Measurements from ENCODE around the gene SUPT5H.
"Not testable (repeated sequence)": the region's sequence is repeated elsewhere in the genome, so short reads cannot be mapped to it uniquely, and the experiment has no call there.

Gene SUPT5H

DNA sequence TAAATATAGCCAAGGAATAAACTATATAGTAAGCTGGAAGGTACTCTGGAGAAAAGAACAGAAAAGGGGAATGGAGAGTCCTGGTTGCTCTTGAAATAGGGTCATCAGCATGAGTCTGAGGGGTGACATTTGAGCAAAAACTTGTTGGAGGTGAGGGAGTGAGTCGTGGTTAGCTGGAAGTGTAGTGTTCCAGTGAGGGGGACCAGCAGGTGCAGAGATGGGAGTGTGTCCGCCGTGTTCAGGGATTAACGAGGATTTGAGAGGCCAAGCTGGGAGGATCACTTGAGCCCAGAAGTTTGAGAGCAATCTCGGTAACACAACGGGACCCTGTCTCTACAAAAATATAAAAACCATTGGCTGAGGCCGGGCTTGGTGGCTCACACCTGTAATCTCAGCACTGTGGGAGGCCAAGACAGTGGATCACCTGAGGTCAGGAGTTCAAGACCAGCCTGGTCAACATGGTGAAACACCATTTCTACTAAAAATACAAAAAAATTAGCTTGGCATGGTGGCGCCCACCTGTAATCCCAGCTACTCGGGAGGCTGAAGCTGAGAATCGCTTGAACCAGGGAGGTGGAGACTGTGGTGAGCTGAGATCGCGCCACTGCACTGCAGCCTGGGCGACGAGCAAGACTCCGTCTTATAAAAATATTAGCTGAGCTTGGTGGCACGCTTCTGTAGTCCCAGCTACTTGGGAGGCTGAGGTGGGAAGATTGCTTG is 1.1 kb downstream of the SUPT5H start:
- Histone ChIP-seq H3K27ac (peak overlapping the region in 17 of 21 experiments; percentile 74 to 97 (median 92)), H3K4me3 (peak overlapping the region; percentile 64 to 98 (median 85))

DNA sequence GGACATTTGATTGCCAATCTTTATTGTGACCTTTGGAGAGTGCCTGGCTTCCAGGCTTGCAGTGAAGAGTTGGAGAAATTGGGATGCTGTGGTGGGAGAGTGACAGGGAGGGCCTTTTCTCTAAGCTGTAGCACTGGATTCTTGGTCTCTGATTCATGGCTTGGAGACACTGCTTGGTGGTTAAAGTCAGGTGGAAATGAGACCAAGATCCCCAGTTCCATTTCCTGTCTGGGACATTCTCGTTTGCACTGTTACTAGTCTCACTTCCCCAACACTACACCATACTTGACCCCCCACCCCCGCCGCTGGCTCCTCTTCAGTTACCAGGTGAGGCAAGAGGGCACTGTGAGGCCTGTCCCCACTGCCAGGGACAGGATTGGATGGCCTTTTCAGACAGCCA is 2.9 kb downstream of the SUPT5H start:
- Histone ChIP-seq H3K27ac (peak overlapping the region in 2 of 21 experiments; percentile 21 to 57), H3K4me3 (no peak overlapping the region)

DNA sequence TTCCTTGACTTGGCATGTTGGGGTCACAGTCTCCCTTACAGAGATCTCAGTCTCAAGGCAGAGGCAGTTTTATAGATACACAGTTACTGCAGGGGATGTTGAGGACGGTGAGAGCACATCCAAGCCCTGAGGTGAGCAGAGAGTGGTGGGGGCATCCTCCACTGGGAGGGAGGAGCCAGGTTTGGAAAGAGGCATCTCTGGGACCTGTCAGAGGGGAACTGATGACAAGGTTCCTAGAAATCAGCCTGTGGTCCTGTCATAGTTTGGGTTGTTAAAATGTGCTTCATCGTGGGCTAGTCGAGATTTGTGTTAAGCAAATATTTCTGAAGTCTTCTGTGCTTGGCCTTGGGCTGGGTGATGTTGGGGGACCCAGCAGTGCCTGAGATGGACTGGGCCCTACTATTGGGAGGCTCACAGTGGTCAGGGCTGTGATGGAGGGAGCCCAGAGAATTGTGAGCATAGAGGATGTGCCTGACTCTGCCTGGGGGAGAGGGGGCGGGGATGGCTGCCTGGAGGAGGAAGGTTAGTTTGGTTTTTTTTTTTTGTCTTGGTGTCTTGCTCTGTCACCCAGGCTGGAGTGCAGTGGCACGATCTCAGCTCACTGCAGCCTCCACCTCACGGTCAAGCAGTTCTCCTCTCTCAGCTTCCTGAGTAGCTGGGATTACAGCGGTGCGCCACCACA is 3.9 kb downstream of the SUPT5H start:
- H3K27ac ChIP-seq, result no peak overlapping the region
- H3K4me3 ChIP-seq, result no peak overlapping the region

DNA sequence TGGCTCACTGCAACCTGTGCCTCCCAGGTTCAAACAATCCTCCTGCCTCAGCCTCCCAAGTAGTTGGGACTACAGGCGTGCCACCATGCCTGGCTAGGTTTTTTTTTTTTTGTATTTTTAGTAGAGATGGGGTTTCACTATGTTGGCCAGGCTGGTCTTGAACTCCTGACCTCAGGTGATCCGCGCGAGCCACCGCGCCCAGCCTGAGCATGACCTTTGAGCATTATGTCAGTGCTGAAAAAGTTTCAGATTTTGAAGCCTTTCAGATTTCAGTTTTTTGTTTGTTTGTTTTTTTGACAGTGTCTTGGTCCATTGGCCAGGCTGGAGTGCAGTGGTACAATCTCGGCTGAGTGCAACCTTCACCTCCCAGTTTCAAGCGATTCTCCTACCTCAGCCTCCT is 5.9 kb downstream of the SUPT5H start:
- H3K27ac ChIP-seq, H3K4me3 ChIP-seq: not testable (repeated sequence)

DNA sequence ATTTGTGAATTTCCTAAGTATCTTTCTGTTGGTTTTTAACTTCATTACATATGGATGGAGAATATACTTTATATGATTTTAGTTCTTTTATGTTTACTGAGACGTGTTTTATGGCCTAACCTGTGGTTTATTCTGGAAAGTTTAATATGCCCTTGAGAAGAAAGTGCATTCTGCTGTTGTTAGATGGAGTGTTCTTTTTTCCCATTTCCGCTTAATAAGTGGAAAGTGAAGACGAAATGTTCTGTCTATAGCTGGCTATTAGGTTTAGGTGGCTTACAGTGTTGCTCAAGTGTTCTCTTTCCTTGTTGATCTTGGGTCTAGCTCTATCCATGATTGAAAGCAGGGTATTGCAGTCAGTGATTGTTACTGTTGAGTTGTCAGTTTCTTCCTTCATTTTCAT is 18.0 kb downstream of the SUPT5H start:
- H3K4me3 ChIP-seq, result no peak overlapping the region
- no peak overlapping the region for H3K27ac ChIP-seq

DNA sequence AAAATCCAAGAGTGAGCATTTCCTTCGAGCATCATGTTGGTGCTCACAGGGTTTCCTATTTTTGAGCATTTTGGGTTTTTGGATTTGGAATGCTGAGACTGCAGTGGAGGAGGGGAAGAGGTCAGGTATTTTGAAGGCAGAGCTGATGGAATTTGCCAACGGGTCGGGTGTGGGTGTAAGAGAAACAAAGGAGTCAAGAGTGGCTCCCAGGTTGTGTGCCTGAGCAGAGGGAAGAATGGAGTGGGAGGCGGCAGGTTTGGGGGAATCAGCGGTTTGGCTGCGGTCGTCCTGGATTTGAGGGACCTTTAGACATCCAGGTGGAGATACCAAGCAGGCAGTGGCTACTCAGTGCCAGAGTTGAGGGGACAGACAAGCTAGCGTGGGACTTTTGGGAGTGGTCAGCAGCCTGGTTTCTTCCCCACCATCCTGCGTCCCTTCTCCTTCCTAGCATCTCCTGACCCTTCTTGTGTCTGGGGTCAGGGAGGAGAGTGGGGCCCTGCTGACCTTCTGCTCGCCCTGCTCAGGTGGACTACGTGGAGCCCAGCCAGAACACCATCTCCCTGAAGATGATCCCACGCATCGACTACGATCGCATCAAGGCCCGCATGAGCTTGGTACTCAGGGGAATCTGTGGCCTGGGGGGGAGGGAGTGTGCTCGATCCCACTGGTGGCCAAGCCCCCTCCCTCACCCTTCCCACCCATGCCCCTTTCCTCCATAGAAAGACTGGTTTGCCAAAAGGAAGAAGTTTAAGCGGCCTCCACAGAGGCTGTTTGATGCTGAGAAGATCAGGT is 20.8 kb downstream of the SUPT5H start:
- Histone ChIP-seq H3K4me3 (no peak overlapping the region), H3K27ac (no peak overlapping the region)

DNA sequence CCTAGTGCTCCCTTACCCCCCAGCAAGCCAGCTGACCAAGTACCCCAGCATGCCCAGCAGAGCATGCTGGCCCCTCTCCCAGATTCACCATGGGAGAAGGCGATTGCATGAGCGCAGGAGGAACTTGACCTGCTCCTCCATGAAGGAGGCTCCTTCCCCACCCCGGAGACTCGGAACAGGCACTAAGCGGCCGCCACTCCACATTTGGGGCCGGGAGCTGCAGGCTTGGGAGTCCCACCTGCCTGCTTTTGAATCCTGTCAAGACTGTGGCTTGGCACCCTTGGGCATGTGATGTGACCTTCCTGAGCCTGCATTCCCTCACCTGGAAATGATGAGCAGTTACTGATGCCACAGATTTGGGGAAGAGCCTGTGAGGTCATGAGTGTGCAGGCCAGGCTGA is 22.6 kb downstream of the SUPT5H start:
- H3K27ac ChIP-seq, result no peak overlapping the region

DNA sequence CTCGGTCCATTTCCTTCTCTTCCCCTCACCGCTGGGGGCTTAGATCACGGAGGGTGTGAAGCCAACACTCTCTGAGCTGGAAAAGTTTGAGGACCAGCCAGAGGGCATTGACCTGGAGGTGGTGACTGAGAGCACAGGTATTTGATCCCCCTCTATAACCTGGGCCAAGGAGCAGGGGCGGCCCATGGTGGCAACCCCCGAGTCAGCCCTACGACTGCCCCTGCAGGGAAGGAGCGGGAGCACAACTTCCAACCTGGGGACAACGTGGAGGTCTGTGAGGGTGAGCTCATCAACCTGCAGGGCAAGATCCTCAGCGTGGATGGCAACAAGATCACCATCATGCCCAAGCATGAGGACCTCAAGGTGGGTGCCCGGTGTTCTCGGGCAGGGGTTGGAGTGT is 23.7 kb downstream of the SUPT5H start:
- Histone ChIP-seq H3K4me3 (no peak overlapping the region), H3K27ac (no peak overlapping the region)

More for the DNA sequence above, 22.6 kb downstream of the SUPT5H start:
- no peak overlapping the region for H3K4me3 ChIP-seq

DNA sequence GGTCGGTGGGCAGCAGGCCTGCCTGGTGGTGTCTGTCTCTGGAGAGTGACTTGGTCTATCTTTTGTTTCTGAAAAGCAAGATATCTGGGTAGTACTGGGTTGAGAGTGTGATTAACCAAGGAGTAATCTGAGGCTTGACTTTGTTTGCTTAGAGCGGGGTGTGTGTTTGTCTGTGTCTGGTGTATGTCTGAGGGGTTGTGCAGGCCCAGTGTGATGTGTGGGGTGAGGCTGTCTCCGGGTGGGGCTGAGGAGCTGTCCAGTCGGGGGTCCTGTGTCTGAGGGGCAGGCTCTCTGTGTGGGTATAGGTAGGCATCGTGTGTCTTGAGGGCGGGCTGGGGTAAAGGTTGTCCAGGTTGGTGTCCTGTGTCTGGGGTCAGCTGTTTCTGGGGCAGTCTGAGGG is 24.2 kb downstream of the SUPT5H start:
- no peak overlapping the region for H3K4me3 ChIP-seq
- H3K27ac ChIP-seq, result no peak overlapping the region

DNA sequence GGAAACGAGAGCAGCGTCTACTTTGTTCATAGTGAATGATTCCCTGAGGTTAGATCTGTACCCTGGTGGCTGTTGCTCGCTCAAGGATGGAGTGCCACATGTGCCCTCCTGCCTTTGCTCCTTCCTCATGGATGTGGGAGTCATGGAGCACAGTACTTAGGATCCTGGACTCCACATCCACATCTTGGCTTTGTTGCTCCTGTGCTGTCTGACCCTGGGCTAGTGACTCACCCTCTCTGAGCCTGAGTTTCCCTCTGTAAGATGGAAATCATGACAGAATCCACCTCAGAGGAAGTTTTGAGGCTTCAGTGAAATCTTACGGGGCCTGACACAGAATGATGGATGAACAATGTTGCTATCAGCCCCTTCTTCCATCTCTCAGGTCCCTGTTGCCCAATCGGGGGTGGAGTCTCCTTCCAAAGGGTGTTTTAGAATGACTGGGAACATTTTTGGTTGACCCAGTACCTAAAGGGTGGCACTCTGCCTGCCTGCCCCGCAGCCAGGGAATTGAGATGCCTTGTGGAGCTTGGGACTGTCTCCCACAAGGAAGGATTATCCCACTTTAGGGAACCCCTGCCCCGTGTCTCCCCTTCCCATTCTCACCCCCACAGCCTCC is 25.4 kb downstream of the SUPT5H start:
- no peak overlapping the region for H3K4me3 ChIP-seq
- no peak overlapping the region for H3K27ac ChIP-seq

DNA sequence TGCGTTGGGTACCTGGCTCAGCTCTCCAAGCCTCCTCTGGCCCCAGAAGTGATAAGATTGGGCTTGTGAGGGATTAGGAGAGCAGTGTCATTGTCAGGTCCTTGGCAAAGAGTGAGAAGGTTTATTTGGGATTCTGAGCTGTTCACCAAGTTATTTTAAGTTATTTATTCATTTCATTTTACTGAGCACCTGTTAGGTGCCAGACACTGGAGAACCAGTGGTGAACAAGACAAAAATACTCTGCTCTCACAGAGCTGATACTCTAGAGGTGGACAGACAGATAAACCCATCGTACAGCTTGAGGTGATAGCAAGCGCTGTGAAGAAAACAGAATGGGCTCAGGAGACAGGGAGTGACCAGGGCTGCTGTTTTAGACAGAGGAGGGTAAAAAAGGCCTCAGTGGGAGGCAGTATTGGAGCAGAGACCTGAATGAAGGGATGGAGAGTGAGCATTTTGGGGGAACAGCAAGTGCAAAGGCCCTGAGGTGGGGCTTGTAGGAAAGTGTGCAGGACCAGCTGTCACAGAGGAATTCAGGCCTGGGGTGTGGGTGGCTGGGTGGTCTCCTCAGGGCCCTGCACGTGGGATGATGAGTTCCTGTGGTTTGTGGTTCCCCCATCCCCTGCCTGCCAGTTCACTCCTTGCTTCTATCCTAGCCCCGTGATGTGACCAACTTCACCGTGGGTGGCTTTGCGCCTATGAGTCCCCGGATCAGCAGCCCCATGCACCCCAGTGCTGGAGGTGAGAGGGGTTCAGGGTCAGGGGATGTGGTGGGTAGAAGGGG is 26.6 kb downstream of the SUPT5H start:
- Histone ChIP-seq H3K4me3 (no peak overlapping the region), H3K27ac (no peak overlapping the region)

DNA sequence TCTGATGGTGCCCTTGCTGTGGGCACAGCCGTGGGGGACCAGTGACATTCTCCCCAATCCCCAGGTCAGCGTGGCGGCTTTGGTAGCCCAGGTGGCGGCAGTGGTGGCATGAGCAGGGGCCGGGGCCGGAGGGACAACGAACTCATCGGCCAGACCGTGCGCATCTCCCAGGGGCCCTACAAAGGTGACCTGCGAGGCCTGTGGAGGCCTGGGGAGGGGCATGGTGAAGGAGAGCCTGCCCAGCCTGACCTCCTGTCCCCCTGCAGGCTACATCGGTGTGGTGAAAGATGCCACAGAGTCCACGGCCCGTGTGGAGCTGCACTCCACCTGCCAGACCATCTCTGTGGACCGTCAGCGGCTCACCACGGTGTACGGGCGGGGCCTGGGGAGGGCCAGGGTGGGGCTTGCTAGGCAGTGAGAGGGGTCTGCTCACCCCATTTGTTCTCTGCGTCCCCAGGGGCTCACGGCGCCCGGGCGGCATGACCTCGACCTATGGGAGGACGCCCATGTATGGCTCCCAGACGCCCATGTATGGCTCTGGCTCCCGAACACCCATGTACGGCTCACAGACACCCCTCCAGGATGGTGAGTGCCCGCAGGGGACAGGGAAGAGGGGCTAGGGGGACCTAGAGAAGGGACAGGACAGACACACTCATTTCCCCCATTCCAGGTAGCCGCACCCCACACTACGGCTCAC is 27.5 kb downstream of the SUPT5H start:
- H3K4me3 ChIP-seq, result no peak overlapping the region
- H3K27ac ChIP-seq, result no peak overlapping the region

DNA sequence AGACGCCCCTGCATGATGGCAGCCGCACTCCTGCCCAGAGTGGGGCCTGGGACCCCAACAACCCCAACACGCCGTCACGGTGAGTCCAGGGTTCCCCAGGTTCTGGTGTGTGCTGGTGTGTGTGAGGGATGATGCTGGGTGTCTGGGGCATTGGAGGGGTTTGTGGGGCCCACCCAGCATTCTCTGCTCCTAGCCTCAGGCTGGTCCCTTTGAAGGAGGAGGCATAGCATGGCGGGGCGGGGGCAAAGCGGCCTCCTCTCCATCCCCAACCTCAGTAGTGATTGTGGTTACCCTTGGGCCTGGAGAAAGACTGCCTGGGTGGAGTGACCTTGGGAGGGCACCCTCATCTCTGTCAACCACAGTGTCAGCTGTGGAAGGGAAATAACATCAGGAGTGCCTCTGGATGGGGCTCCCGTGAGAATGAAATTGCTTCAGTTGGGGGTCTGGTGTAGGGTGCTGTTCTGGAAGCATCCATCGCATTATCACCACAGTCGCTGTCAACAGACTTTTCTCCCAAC is 28.1 kb downstream of the SUPT5H start:
- H3K27ac ChIP-seq, result no peak overlapping the region
- no peak overlapping the region for H3K4me3 ChIP-seq

DNA sequence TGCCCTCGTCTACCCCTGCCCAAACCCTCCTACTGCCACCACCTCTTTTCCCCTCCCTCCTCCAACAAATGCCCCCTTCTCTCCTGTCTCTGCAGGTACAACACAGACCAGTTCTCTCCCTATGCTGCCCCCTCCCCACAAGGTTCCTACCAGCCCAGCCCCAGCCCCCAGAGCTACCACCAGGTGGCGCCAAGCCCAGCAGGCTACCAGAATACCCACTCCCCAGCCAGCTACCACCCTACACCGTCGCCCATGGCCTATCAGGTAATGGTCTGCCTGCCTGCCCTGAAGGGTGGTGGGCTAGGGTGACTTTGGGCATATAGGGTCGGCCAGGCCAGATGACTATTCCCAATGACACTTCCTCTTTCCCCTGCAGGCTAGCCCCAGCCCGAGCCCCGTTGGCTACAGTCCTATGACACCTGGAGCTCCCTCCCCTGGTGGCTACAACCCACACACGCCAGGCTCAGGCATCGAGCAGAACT is 28.8 kb downstream of the SUPT5H start:
- Histone ChIP-seq H3K4me3 (no peak overlapping the region), H3K27ac (no peak overlapping the region)

DNA sequence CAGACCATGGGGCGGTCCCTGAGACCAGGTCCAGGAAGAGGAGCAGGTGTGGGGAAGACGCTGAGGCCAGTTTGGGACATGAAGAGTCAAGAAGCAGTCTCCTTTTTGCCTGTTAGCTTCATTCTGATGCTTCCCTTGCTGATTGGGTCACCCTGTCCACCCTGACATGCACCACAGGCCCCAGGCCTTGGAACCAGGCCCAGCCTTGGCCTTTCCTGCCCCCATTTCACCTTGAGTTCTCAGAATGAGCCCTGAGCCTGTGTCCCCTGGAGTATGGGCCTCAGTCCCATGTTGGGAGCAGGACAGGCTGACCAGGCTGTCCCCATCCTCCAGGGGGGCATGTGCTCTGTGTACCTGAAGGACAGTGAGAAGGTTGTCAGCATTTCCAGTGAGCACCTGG is 30.4 kb downstream of the SUPT5H start:
- no peak overlapping the region for H3K27ac ChIP-seq
- no peak overlapping the region for H3K4me3 ChIP-seq

DNA sequence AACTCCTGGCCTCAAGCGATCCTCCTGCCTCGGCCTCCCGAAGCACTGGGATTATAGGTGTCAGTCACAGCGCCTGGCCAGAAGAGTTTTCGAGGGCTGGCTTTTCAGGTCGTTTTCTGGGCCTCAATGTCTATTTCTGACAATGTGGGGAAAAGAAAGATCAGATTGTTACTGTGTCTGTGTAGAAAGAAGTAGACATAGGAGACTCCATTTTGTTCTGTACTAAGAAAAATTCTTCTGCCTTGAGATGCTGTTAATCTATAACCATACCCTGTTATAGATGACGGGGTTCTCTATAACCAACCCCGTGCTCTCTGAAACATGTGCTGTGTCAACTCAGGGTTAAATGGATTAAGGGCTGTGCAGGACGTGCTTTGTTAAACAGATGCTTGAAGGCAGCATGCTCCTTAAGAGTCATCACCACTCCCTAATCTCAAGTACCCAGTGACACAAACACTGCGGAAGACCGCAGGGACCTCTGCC is 34.0 kb downstream of the SUPT5H start:
- not testable (repeated sequence) for H3K4me3 ChIP-seq
- peak overlapping the region in 1 of 21 experiments; percentile 87 for H3K27ac ChIP-seq

DNA sequence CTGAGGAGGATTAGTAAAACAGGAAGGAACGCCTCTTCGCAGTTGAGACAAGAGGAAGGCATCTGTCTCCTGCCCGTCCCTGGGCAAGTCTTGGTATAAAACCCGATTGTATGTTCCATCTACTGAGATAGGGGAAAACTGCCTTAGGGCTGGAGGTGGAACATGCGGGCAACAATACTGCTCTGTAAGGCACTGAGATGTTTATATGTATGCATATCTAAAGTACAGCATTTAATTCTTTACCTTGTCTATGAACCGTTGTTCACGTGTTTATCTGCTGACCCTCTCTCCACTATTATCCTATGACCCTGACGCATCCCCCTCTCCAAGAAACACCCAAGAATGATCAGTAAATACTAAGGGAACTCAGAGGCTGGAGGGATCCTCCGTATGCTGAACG is 34.5 kb downstream of the SUPT5H start:
- peak overlapping the region in 19 of 21 experiments; percentile 72 to 98 (median 87) for H3K27ac ChIP-seq
- H3K4me3 ChIP-seq, result peak overlapping the region in 6 of 7 experiments; percentile 74 to 99 (median 94)

Data from skin epidermis (tissue), 12 donors.